GM18519 (cell line): ENCODE results near the gene BRSK2.
"Not testable (repeated sequence)": the region's sequence is repeated elsewhere in the genome, so short reads cannot be mapped to it uniquely, and the experiment has no call there.

Source experiments
- ATAC-seq: cut with Tn5 transposase; IDR thresholded peaks from one replicate; pipeline ENCODE4 v1.9.1; 2021; ENCODE audit warnings: mild to moderate bottlenecking, moderate library complexity; ENCODE audit not compliant: unreplicated experiment, low FRiP score

Gene BRSK2

DNA sequence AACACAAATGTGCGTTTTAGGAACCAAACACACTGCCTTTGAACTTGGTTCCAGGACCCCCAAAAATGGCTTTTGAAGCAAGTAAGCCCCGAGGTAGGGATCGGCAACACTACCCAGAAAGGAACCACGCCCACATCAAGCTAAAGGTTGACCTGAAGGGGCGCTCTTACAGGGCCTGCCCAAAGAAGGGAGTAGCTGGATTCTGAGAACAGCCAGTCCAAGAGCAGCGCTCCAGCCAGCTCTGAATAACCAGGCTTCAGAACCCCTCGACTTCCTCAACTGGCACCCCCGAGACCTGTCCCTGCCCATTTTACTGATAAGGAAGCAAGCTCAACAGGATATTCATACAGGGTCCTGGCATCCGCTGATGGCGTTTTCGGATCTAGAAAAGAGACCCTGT, 115.7 kb downstream of the BRSK2 start:
- ATAC-seq: no peak

DNA sequence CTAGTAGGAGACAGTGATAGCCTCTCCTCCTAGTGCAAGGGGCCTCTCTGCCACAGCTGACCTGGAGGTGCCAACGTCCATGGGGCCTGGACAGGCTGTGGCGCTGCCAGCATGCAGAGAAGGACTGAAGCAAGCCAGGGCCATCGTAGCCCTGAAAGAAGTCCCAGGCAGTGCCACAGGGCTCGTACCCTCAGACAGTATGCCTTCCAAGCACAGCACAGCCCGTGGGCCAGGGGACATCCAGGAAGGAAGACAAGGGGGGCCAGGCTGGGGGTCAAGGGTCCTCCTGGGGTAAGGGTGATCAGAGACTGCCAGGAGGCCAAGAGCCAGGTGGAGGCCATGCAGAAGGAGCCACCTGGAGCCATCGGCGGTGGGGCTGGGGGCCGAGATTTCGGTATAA, 117.2 kb downstream of the BRSK2 start:
- no peak for ATAC-seq

- no peak for ATAC-seq
Measured at GRCh38 chr11:1507381-1508140, 117.8 kb downstream of the BRSK2 start.

GRCh38 chr11:1508491-1508891, 118.8 kb downstream of the BRSK2 start:
- no peak for ATAC-seq

GRCh38 chr11:1508986-1509385, 119.3 kb downstream of the BRSK2 start:
- ATAC-seq: no peak

GRCh38 chr11:1509626-1510255, 120.0 kb downstream of the BRSK2 start:
- ATAC-seq: no peak

DNA sequence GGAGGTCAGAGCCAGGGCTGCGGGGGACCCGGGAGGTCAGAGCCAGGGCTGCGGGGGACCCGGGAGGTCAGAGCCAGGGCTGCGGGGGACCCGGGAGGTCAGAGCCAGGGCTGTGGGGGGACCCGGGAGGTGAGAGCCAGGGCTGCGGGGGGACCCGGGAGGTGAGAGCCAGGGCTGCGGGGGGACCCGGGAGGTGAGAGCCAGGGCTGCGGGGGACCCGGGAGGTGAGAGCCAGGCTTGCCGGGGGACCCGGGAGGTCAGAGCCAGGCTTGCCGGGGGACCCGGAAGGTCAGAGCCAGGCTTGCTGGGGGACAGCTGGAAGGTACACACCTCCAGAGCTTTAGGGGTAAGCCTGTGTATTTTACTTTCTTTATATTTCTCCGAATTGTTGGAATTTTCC, 120.6 kb downstream of the BRSK2 start:
- not testable (repeated sequence) for ATAC-seq

DNA sequence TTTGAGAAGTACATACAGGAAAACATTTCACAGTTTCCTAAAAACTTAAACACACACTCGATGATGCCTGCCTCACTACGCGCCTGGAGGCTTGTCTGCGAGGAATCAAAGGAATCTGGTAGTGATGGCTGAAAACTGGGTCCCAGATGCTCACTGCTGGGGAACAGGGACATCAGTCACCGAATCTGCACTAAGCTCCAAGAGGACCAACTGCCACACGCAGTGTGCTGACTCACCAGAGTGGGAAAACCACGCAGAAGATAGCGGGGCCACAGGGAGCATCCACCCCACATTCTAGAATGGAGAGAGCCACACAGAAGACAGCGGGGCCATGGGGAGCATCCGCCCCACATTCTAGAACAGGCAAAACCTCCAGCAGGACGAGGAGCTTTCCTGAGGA, 121.2 kb downstream of the BRSK2 start:
- ATAC-seq: no peak

DNA sequence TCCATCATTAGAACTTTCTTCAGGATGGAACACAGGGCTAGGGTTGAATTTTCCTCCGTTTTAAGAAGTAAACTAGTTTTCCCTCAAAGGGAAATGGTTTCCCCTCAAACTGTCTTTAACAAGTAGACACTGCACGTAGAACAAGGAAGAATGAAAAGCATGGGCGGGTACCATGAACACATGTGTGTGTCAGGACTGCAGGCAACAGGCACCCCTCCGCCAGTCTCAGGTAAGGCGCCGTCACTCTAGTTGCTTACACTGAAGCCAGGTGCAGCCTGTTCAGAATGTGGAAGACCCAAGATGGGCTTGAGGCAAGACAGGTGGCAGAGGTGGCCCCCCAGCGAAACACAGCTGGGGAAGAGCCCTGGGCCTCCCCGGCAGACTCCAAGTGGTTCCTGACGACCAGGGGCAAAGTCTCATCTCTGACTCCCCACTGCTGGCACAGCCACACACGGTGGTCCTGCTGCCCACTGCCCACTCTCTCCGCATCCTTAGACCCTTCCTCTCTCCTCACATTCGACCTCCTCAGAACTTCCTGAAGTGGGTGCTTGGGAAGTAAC, 122.3 kb downstream of the BRSK2 start:
- ATAC-seq: no peak
